GM04503 (cell line): ENCODE data around the gene ARHGAP44.

Source experiments
- DNase-seq: peaks from one replicate; pipeline ENCODE4 v3.0.0-alpha.2; 2012; ENCODE audit warnings: low read depth

The ARHGAP44 gene

GRCh38 chr17:13025687-13026086, 236.4 kb downstream of the ARHGAP44 start:
- no peak for DNase-seq

GRCh38 chr17:13027246-13027645, 237.9 kb downstream of the ARHGAP44 start:
- no peak for DNase-seq

GRCh38 chr17:13029340-13029739, 240.0 kb downstream of the ARHGAP44 start:
- DNase-seq = no peak

GRCh38 chr17:13030056-13030455, 240.8 kb downstream of the ARHGAP44 start:
- DNase-seq = no peak

- no peak for DNase-seq
Observed at GRCh38 chr17:13030459-13031300, 241.4 kb downstream of the ARHGAP44 start.

- DNase-seq = no peak
Observed at GRCh38 chr17:13031718-13032350, 242.5 kb downstream of the ARHGAP44 start.

GRCh38 chr17:13035420-13035819, 246.1 kb downstream of the ARHGAP44 start:
- no peak for DNase-seq

GRCh38 chr17:13036751-13037150, 247.5 kb downstream of the ARHGAP44 start:
- DNase-seq = no peak

GRCh38 chr17:13038931-13039665, 249.8 kb downstream of the ARHGAP44 start:
- no peak for DNase-seq
